Mucosa of descending colon (tissue), 3 donors: Measurements from ENCODE around the gene SLC30A1. TPM values are rescaled to one million over a fixed set of nuclear protein-coding genes. Genes with fewer than 3 reads are reported as not detected.
A peak's percentile ranks its signal among the peaks of the same experiment; 100 is the strongest.

Source experiments
- ATAC-seq: fragments of 200-7000 bp; cut with Tn5 transposase; one replicate; pipeline ENCODE4 v1.9.1; 2020; ENCODE audit warnings: mild to moderate bottlenecking, moderate library complexity
- DNase-seq, 3 donors: peaks; one replicate each; pipeline ENCODE4 v3.0.0-alpha.2; 2020
- H3K36me3 ChIP-seq: fragments of 200-600 bp; one replicate; pipeline ENCODE4 v1.8.0; 2021; ENCODE audit warnings: low read depth, mild to moderate bottlenecking
- H3K4me1 ChIP-seq: fragments of 200-600 bp; one replicate; pipeline ENCODE4 v1.8.0; 2021; ENCODE audit warnings: low read depth, mild to moderate bottlenecking
- H3K4me3 ChIP-seq: fragments of 200-600 bp; one replicate; pipeline ENCODE4 v1.8.0; 2021; ENCODE audit warnings: mild to moderate bottlenecking
- H3K9me3 ChIP-seq: fragments of 200-600 bp; one replicate; pipeline ENCODE4 v1.8.0; 2021; ENCODE audit warnings: mild to moderate bottlenecking
- CTCF ChIP-seq: fragments of 200-600 bp; IDR thresholded peaks from one replicate; pipeline ENCODE4 v1.8.0; 2022; ENCODE audit warnings: antibody characterized with exemption, mild to moderate bottlenecking
- intact Hi-C, 2 donors: fragments of 100-400 bp; cut with DNase I in 1 of 2; cut with micrococcal nuclease in 1 of 2; formaldehyde crosslinking; loops; one replicate each; pipeline versions ENCODE4 v1.11.0 to v1.11.1; 2022; cut with DNase I, micrococcal nuclease
- total RNA-seq, 3 donors: library from RNA; stranded (reverse); fragmentation: NEBNext Ultra II Directional in 2 of 3; extraction: Animal tissue kit (Norgen Biotek cat#: 25700) in 2 of 3; gene quantifications; one replicate each; pipeline versions ENCODE4 v1.2.1 to v1.2.4, GENCODE V29; 2021 to 2023
- donor health status: DM: no; HTN: no; CAD: no; lungs with moderate emphysema.
- donor health status: DM: no; HTN: no; CAD: no.
- donor health status: DM: no; HTN: yes; CAD: no.

The SLC30A1 gene
- total RNA-seq, 3 donors from 2014 or later = 20.8 to 43.5 (median 29.2) TPM

GRCh38 chr1:211596418-211597181 is 17.6 kb upstream of the SLC30A1 start:
- no peak for ATAC-seq
- intact Hi-C loops = no loop called here
- Histone ChIP-seq H3K9me3 (no peaks in the 10 kb centered on the region), H3K4me3 (no peak overlapping the region), H3K4me1 (no peaks in the 10 kb centered on the region), H3K36me3 (no peaks in the 10 kb centered on the region)
- no peak for TF ChIP-seq CTCF
- DNase-seq = no peak

GRCh38 chr1:211595419-211595818 is 16.5 kb upstream of the SLC30A1 start:
- ATAC-seq (no peak), DNase-seq (no peak)
- H3K36me3 ChIP-seq = no peaks in the 10 kb centered on the region
- intact Hi-C loops = no loop called here
- TF ChIP-seq CTCF = no peak
- no peaks in the 10 kb centered on the region for H3K9me3 ChIP-seq
- H3K4me3 ChIP-seq = no peak overlapping the region
- no peaks in the 10 kb centered on the region for H3K4me1 ChIP-seq

DNA sequence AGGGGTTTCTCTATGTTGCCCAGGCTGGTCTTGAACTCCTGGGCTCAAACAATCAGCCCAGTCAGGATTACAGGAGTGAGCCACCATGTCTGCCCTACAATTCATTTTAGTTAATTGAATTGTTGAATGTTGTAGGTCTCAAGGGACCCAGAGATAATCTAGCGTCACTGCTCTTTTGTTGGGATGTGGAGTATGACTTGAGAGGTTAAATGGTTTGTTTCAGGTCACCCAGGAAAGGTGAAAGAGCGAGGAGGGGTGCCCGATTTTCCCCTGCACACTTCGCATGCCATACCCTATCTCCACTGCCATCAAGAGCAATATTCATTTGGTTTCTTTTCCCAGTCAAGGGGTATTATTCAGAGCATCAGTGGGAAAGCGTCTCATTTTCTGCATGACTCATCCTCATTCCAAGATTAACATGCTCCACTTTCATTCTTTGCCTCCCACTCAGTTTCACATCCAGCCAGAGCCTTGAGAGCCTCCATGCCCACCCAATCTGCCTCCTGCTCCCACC is 13.1 kb upstream of the SLC30A1 start:
- H3K36me3 ChIP-seq = no peaks in the 10 kb centered on the region
- DNase-seq (no peak), ATAC-seq (no peak)
- H3K9me3 ChIP-seq = no peaks in the 10 kb centered on the region
- intact Hi-C loops = no loop called here
- H3K4me1 ChIP-seq = no peaks in the 10 kb centered on the region
- TF ChIP-seq CTCF = no peak
- no peak overlapping the region for H3K4me3 ChIP-seq

GRCh38 chr1:211589782-211590721 is 11.1 kb upstream of the SLC30A1 start:
- ATAC-seq (peak; percentile 66), DNase-seq (peak; percentile 50 to 75 (median 62))
- intact Hi-C loops = no loop called here
- H3K9me3 ChIP-seq = no peaks in the 10 kb centered on the region
- no peak overlapping the region for H3K4me3 ChIP-seq
- H3K4me1 ChIP-seq = no peaks in the 10 kb centered on the region
- no peaks in the 10 kb centered on the region for H3K36me3 ChIP-seq
- TF ChIP-seq CTCF = no peak

GRCh38 chr1:211588711-211589110 is 9.8 kb upstream of the SLC30A1 start:
- ATAC-seq = no peak
- TF ChIP-seq CTCF = no peak

More at GRCh38 chr1:211588711-211589110, 9.8 kb upstream of the SLC30A1 start:
- Histone ChIP-seq H3K4me1 (no peaks in the 10 kb centered on the region), H3K4me3 (no peak overlapping the region), H3K36me3 (no peaks in the 10 kb centered on the region), H3K9me3 (no peaks in the 10 kb centered on the region)
- intact Hi-C loops = no loop called here
- no peak for DNase-seq
